Cardiac fibroblast (primary cell): Measurements from ENCODE around the gene S100PBP.

ENCODE experiments used
- DNase-seq, 2 donors: peaks; one replicate each; pipeline versions ENCODE4 v3.0.0 to v3.0.0-alpha.2; 2010; ENCODE audit warnings: low read depth in 2 of 2
- H3K4me3 ChIP-seq, 2 donors: replicated peaks in 1 of 2; 1 replicate in 1 of 2; 2 replicates in 1 of 2; pipeline ENCODE4 v1.5.1; 2011; ENCODE audit warnings: low read depth in 2 of 2, low read length in 2 of 2, mild to moderate bottlenecking in 2 of 2, moderate library complexity in 1 of 2
- CTCF ChIP-seq: IDR thresholded peaks from one replicate; pipeline ENCODE4 v1.5.1; 2011; ENCODE audit warnings: low read depth, mild to moderate bottlenecking, low read length, inconsistent platforms

The S100PBP gene

GRCh38 chr1:32813941-32814739 lies 3.3 kb upstream of the S100PBP start:
- H3K4me3 ChIP-seq: no peak overlapping the region
- DNase-seq: peak; percentile 39 to 76
- no peak for TF ChIP-seq CTCF

GRCh38 chr1:32816676-32817158 lies 736 bp upstream of the S100PBP start:
- DNase-seq: peak; percentile 42 to 47
- peak overlapping the region; percentile 91 for H3K4me3 ChIP-seq
- no peak for TF ChIP-seq CTCF

DNA sequence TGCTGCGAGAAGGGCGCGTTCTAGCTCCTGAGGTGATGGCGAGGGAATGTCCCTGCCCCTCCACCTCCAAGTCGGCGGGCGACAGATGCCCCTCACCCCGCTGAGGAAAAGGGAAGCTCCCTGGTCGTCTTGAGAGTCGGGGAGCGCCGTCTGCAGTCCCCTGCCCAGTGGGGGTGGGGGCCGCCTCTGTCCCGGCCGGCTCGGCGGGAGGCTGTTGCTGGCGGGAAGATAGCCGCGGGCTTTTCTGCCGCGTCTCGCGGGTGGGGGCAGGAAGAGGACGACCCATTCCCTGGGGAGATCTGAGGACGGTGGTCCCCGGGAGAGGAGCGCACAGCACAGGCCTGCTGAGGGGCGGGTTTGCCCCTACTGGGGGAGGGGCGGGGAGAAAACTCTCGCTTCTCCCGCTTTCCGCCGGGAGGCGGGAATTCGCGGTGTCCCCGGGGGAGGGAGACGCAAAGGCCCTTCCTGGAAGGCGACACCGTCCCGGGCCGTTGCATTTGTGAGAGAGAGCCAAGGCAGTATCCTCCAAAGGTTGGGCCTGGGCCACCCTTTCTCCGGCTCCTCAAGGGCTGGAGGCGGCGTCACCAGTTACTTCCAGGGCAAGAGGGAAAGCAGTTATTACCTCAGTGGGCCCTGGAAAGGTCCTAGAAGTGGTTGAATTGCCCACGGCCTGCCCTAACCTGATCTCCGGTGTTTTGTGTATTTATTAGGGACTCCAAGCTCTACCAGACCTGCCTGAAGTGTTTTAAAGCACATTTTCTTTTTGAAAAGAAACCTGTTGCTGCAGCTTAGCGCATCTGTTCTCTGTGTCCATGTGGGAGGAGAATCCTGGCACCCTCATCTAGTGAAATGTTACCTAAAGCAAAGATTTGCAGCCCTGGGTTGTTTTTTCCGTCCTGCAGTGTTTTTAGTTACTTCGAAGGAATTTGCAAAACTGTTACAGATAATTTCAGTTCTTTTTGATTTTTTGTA lies 648 bp downstream of the S100PBP start:
- no peak for TF ChIP-seq CTCF
- DNase-seq: peak; percentile 51 to 59
- H3K4me3 ChIP-seq: peak overlapping the region; percentile 91

DNA sequence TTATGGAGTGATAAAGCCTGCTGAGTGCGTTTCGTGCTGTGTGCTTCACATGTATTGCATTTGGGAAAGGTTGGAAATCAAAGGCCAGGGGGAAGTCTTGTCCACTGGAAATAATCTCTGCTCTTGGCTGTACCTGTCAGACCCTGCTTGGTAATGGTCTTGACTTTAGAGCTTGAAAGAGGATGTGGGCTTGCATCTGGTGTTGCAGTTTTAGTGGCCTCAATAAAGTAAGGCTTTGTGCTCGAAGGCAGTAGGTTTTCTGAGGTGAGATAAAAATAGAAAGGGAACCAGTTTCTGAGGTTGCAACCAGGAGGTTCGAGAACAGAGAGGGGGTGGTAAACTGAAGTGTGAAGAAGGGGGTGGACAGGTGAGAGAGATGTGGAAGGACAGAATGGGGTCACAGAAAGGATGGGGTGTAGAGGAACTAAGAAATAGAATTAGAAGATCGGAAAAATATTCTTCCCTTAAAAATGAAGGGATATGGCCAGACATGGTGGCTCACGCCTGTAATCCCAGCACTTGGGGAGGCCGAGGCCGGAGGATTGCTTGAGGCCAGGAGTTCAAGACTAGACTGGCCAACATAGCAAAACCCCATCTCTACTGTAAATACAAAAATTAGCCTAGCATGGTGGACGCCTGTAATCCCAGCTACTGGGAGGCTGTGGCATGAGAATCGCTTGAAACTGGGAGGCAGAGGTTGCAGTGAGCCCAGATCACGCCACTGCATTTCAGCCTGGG lies 1.5 kb downstream of the S100PBP start:
- TF ChIP-seq CTCF: no peak
- H3K4me3 ChIP-seq: peak overlapping the region; percentile 91
- no peak for DNase-seq

- DNase-seq: no peak
- H3K4me3 ChIP-seq: no peak overlapping the region
- no peak for TF ChIP-seq CTCF
Measured at GRCh38 chr1:32825181-32825580, 7.7 kb downstream of the S100PBP start.

- DNase-seq: peak; percentile 27 to 35
- no peak for TF ChIP-seq CTCF
- no peak overlapping the region for H3K4me3 ChIP-seq
Measured at GRCh38 chr1:32828341-32828740, 10.9 kb downstream of the S100PBP start.
